HFF-Myc (cell line): ENCODE data around the gene PHF21B.
"Not testable (repeated sequence)": the region's sequence is repeated elsewhere in the genome, so short reads cannot be mapped to it uniquely, and the experiment has no call there.

Experiments used
- DNase-seq: peaks from one replicate; pipeline ENCODE4 v3.0.0-alpha.2; 2011; ENCODE audit warnings: low read depth; ENCODE audit errors: extremely low read depth
- H3K4me3 ChIP-seq: replicated peaks from 2 replicates; pipeline ENCODE4 v1.5.1; 2011; ENCODE audit warnings: low read depth, mild to moderate bottlenecking, control low read depth, low read length
- CTCF ChIP-seq: IDR thresholded peaks from 2 replicates; pipeline ENCODE4 v1.5.1; 2012; ENCODE audit warnings: mild to moderate bottlenecking, low read depth, low read length, control low read depth; ENCODE audit errors: missing control alignments

The PHF21B gene

DNA sequence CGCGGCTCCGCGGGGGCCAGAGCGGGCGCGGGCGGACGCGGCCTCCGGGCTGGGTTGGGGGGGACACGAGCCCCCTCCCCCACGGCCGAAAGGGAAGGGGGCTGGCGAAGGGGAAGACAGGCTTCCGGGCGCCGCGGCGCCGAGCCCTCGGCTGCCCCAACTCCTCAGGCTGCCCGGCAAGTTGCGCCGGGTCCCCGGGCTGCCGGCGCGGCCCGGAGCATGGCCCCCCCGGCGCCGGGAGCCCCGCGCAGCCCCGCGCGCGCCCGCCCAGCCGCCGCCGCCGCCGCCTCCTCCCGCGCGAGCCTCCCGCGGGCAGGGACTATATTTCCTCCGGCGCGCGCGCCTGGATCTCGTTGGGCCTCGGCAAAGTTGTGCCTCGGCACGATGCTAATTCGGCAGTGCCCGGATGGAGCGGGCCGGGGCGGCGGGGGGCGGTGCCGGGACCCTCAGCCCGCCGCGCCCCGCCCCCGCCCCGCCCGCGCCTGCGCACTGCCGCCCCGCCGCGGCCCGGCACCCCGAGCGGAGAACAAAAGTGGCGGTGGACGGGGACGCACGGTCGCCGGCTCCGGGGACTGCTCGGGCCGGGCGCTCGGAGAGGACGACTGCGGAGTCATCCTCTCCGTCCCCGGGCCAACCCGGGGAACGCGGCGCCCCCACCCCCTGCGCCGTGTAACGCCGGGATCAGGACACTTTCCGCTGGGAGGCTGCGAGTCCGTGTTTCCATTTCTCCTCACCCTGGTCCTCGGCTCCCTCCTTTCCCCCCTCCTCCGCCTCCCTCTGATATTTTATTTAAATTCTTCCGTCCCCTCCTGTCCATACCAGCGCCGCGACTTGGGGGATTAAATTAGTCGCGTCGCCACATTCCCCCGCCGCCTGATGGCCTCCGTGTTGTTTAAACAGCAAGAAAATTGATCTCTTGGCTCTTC, at the start of gene PHF21B:
Gene PHF21B, minus strand, starts transcription at position 400 of the 926 bp plus-strand sequence. CDS start 456 bp downstream, outside the sequence.
- DNase-seq: no peak

DNA sequence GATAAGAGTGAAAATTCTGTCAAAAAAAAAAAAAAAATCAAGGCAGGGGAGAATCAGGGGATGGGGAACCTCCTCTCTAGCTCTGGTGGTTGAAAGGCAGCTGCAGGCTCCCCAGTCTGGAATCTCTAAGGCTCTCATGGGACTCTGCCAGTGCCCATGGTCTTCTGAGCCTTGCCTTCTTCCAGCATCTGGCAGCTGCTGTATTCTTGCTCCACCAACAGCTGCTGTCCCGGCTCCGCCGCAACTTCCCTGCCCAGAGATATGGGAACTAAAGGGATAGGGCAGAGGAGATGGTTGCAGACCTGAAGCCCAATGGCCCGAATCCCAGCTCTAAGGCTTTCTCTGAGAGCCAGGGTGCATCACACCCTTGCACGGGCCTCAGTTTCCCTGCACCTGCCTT, 49.5 kb upstream of the PHF21B start:
- H3K4me3 ChIP-seq: no peak overlapping the region
- DNase-seq: no peak
- no peak for TF ChIP-seq CTCF

More for the DNA sequence above, at the start of gene PHF21B:
- no peak for TF ChIP-seq CTCF
- peak within 1 kb of the TSS; percentile 48 for H3K4me3 ChIP-seq

GRCh38 chr22:45058622-45058912, 48.8 kb upstream of the PHF21B start:
- no peak for TF ChIP-seq CTCF
- H3K4me3 ChIP-seq: no peak overlapping the region
- DNase-seq: no peak

- no peak for DNase-seq
- H3K4me3 ChIP-seq: no peak overlapping the region
Measured at GRCh38 chr22:45055936-45056335, 46.1 kb upstream of the PHF21B start.

DNA sequence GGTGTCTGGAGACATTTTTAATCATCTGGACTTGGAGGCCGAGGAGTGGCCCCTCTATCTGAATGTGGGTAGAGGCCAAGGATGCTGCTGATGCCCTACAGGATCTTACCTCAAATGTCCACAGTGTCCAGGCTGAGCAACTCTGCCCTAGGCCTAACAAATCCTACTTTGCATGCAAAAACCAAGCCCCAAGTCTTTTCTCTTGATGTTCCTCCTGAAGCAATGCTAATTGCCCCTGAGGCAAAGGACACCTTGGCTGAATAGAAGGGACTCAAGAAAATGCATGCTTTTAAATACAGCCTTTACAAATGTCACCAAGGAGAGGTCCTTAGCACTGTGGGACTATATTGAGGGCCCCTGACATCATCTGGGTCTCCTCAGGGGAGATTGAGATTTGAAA, 43.8 kb upstream of the PHF21B start:
- no peak overlapping the region for H3K4me3 ChIP-seq
- no peak for TF ChIP-seq CTCF
- no peak for DNase-seq

More at GRCh38 chr22:45055936-45056335, 46.1 kb upstream of the PHF21B start:
- TF ChIP-seq CTCF: no peak

DNA sequence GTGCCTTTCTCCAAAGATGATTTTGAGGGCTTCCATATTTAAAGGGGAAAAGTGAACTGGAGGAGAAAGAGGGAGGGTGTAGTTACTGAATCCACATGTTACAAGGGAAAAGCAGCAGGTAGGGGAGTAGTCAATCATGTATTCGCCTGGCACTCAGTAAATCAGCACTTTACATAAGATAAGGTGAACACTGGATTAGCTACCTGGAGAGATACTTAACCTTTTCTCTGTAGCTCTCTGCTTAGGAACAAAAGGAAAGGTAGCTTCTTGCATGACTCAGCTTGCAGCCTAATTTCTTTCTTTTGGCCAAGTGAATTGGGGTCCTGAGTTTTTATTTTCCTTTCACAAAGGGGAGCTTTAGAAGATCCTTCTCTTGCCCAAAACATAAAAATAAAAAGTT, 43.3 kb upstream of the PHF21B start:
- H3K4me3 ChIP-seq: no peak overlapping the region
- TF ChIP-seq CTCF: no peak
- DNase-seq: no peak

- DNase-seq, H3K4me3 ChIP-seq: not testable (repeated sequence)
Measured at GRCh38 chr22:45052665-45053064, 42.9 kb upstream of the PHF21B start.
